HFFc6 (cell line): ENCODE data around the gene FRMD4A. TPM values are rescaled to one million over a fixed set of nuclear protein-coding genes. Genes with fewer than 3 reads are reported as not detected.

Experiments
- DNase-seq: peaks from one replicate; pipeline ENCODE4 v3.0.0-alpha.2; 2018
- H3K27ac Mint-ChIP-seq: 2 replicates; pipeline ENCODE4 v1.8.0; 2020; ENCODE audit warnings: mild to moderate bottlenecking, mixed read lengths
- H3K27me3 Mint-ChIP-seq: 2 replicates; pipeline ENCODE4 v1.8.0; 2021; ENCODE audit warnings: mild to moderate bottlenecking, moderate library complexity, mixed read lengths; ENCODE audit not compliant: insufficient read depth
- H3K36me3 Mint-ChIP-seq: 2 replicates; pipeline ENCODE4 v1.8.0; 2021; ENCODE audit warnings: low read depth, mixed read lengths
- H3K4me1 Mint-ChIP-seq: 2 replicates; pipeline ENCODE4 v1.8.0; 2020; ENCODE audit warnings: low read depth, mixed read lengths
- H3K4me3 Mint-ChIP-seq: 2 replicates; pipeline ENCODE4 v1.8.0; 2020; ENCODE audit warnings: mild to moderate bottlenecking, moderate library complexity, mixed read lengths
- H3K9me3 Mint-ChIP-seq: 2 replicates; pipeline ENCODE4 v1.8.0; 2020; ENCODE audit warnings: mild to moderate bottlenecking, mixed read lengths
- CTCF ChIP-seq: fragments of 200-600 bp; sonication (generic); IDR thresholded peaks from 2 replicates; pipeline ENCODE4 v1.5.0; 2021; ENCODE audit warnings: antibody characterized with exemption, mild to moderate bottlenecking
- total RNA-seq, 6 experiments: library from RNA; stranded (reverse); fragmentation: NEBNext Ultra II Directional; extraction: Animal tissue kit (Norgen Biotek cat#: 25700); gene quantifications; 2 replicates in 1 of 6; 3 replicates in 5 of 6; pipeline ENCODE4 v1.2.3, GENCODE V29; 2021

FRMD4A gene
- total RNA-seq, 6 experiments from 2014 or later: 76.7 to 117 (median 92.3) TPM

DNA sequence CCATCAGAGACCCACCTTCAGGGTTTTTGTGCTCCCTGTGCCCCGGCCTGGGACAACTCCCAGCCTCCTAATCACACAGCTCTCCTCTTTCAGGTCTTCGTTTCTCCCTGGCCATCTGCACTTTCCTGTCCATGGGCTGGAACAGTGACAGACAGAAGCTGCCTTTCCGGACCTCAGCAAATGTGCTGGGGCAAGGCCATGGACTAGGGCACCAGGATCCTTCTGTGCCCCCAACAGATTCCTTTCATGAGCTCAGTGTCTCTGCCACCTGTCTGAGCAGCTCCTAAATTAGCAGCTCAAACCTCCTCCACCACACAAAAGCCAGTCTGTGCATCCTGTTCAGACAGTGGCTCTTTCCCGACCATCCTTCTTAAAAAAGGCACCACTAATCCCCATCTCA lies 41.9 kb upstream of the FRMD4A start:
- Mint-ChIP-seq H3K27me3 (peaks cover 33% of the 10 kb centered on the region), H3K9me3 (no peaks in the 10 kb centered on the region), H3K4me3 (no peak overlapping the region), H3K36me3 (no peaks in the 10 kb centered on the region), H3K27ac (no peak overlapping the region), H3K4me1 (peaks cover 17% of the 10 kb centered on the region)
- TF ChIP-seq CTCF: no peak
- DNase-seq: no peak

- no peak for DNase-seq
Observed at GRCh38 chr10:14371581-14371980, 40.9 kb upstream of the FRMD4A start.

DNA sequence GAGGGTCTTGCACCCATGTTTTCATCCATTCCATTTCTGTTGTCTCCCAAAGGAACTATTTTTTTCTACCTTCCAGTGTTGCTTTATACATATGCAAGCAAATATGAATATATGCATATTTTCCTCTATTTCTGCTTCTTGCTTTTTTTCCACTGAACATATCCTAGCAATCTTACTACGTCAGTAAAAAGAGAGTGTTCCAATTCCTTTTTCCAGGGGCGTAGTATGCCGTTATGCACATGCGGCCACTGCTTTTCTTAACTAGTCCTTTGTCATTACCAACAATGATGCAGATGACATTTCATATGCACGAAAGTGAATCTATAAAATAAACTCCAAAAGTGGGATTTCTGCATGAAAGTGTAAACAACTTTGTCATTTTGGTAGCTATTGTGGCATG lies 40.2 kb upstream of the FRMD4A start:
- TF ChIP-seq CTCF: no peak
- Mint-ChIP-seq H3K36me3 (no peaks in the 10 kb centered on the region), H3K9me3 (no peaks in the 10 kb centered on the region), H3K4me1 (peaks cover 19% of the 10 kb centered on the region), H3K4me3 (no peak overlapping the region), H3K27ac (no peak overlapping the region), H3K27me3 (peaks cover 32% of the 10 kb centered on the region)
- DNase-seq: no peak

More at GRCh38 chr10:14371581-14371980, 40.9 kb upstream of the FRMD4A start:
- Mint-ChIP-seq H3K27me3 (peaks cover 34% of the 10 kb centered on the region), H3K36me3 (no peaks in the 10 kb centered on the region), H3K4me1 (peaks cover 21% of the 10 kb centered on the region), H3K9me3 (no peaks in the 10 kb centered on the region), H3K27ac (no peak overlapping the region), H3K4me3 (no peak overlapping the region)
- TF ChIP-seq CTCF: no peak

GRCh38 chr10:14369906-14370305 lies 39.2 kb upstream of the FRMD4A start:
- no peak for TF ChIP-seq CTCF
- H3K27me3 Mint-ChIP-seq: peaks cover 33% of the 10 kb centered on the region
- no peak overlapping the region for H3K4me3 Mint-ChIP-seq
- no peaks in the 10 kb centered on the region for H3K36me3 Mint-ChIP-seq
- H3K9me3 Mint-ChIP-seq: no peaks in the 10 kb centered on the region
- H3K4me1 Mint-ChIP-seq: peaks cover 18% of the 10 kb centered on the region
- no peak overlapping the region for H3K27ac Mint-ChIP-seq
- no peak for DNase-seq

- Mint-ChIP-seq H3K9me3 (no peaks in the 10 kb centered on the region), H3K36me3 (no peaks in the 10 kb centered on the region), H3K4me3 (no peak overlapping the region), H3K4me1 (peaks cover 41% of the 10 kb centered on the region), H3K27ac (no peak overlapping the region), H3K27me3 (peaks cover 31% of the 10 kb centered on the region)
- DNase-seq: no peak
- no peak for TF ChIP-seq CTCF
Observed at GRCh38 chr10:14366760-14367159, 36.0 kb upstream of the FRMD4A start.

- no peak for DNase-seq
- no peaks in the 10 kb centered on the region for H3K9me3 Mint-ChIP-seq
- H3K36me3 Mint-ChIP-seq: no peaks in the 10 kb centered on the region
- H3K27me3 Mint-ChIP-seq: peaks cover 30% of the 10 kb centered on the region
- no peak overlapping the region for H3K4me3 Mint-ChIP-seq
- no peak for TF ChIP-seq CTCF
- H3K4me1 Mint-ChIP-seq: peaks cover 48% of the 10 kb centered on the region
- no peak overlapping the region for H3K27ac Mint-ChIP-seq
Observed at GRCh38 chr10:14365266-14365665, 34.5 kb upstream of the FRMD4A start.
